Pancreas (tissue), 10 donors: Measurements from ENCODE around the gene WNK2. TPM values are rescaled to one million over a fixed set of nuclear protein-coding genes. Genes with fewer than 3 reads are reported as not detected.

Experiments used
- ATAC-seq, 4 donors: fragments of 200-7000 bp; cut with Tn5 transposase; one replicate each; pipeline versions ENCODE4 v1.8.0 to v1.9.1; 2020; ENCODE audit warnings: mild to moderate bottlenecking in 4 of 4, moderate library complexity in 4 of 4
- DNase-seq, 6 donors: peaks; one replicate each; pipeline ENCODE4 v3.0.0-alpha.2; 2020
- FAIRE-seq: peaks from 2 replicates; lab custom pipeline; 2012; peaks lifted over from hg19 to GRCh38; lab: Jason Lieb, UNC
- H3K27ac ChIP-seq, 4 donors: fragments of 200-600 bp; sonication (generic); 1 replicate in 3 of 4; 2 replicates in 1 of 4; pipeline versions ENCODE4 v1.5.0 to v1.8.0; 2020
- H3K27me3 ChIP-seq, 4 donors: fragments of 200-600 bp; one replicate each; pipeline ENCODE4 v1.8.0; 2021
- H3K36me3 ChIP-seq, 3 donors: fragments of 200-600 bp; sonication (generic) in 1 of 3; one replicate each; pipeline versions ENCODE4 v1.5.0 to v1.8.0; 2020 to 2021
- H3K4me1 ChIP-seq, 3 donors: fragments of 200-600 bp; one replicate each; pipeline ENCODE4 v1.8.0; 2021
- H3K4me3 ChIP-seq, 4 donors: fragments of 200-600 bp; sonication (generic) in 2 of 4; one replicate each; pipeline versions ENCODE4 v1.5.0 to v1.8.0; 2020 to 2021
- H3K9me3 ChIP-seq, 4 donors: fragments of 200-600 bp; one replicate each; pipeline ENCODE4 v1.8.0; 2021
- CTCF ChIP-seq, 4 donors: fragments of 200-600 bp; sonication (generic) in 3 of 4; IDR thresholded peaks; one replicate each; pipeline versions ENCODE4 v1.5.0 to v1.8.0; 2021; ENCODE audit warnings: antibody characterized with exemption in 4 of 4
- whole genome bisulfite sequencing, 2 donors: extraction: QIAGEN DNeasy Blood & Tissue Kit; methylation state at CpG; one replicate each; pipeline ENCODE4 v1.1.7; 2013; 5-methylcytosine and 5-hydroxymethylcytosine counted together
- intact Hi-C, 3 donors: fragments of 100-400 bp; cut with DNase I; formaldehyde crosslinking; loops; one replicate each; pipeline versions ENCODE4 v1.11.1 to v1.14.2; 2022
- polyA plus RNA-seq, 2 donors: library from polyadenylated mRNA; stranded (reverse); fragments of 200-250 nt; gene quantifications; one replicate each; pipeline ENCODE4 v1.2.3, GENCODE V29; 2013
- total RNA-seq, 6 donors: library from RNA; stranded (reverse); fragmentation: NEBNext Ultra II Directional in 4 of 6; extraction: Animal tissue kit (Norgen Biotek cat#: 25700) in 4 of 6; gene quantifications; one replicate each; pipeline versions ENCODE4 v1.2.1 to v1.2.4, GENCODE V29; 2021 to 2023
- donor health status: healthy with polysubstance abuse.
- donor health status: DM: no; HTN: no; CAD: no; lungs with moderate emphysema.
- donor health status: DM: no; HTN: no; CAD: no.
- donor health status: control.
- donor health status: control.
- donor health status: Bipolar disorder and iron deficiency.
- donor health status: DM: yes; HTN: yes; CAD: no.
- donor health status: DM: no; HTN: no; CAD: no.
- donor health status: DM: no; HTN: no; CAD: no.
- donor health status: DM: yes; HTN: yes; CAD: no.

WNK2 gene
- total and polyA plus RNA-seq, 8 donors: 53.5 to 121 (median 89.4) TPM

- ATAC-seq (no peak), DNase-seq (peak in 2 of 6 donors; percentile 7 to 13), FAIRE-seq (no peak)
- no peaks in the 10 kb centered on the region for H3K27me3 ChIP-seq
- H3K9me3 ChIP-seq: no peaks in the 10 kb centered on the region
- no peak for TF ChIP-seq CTCF (IDR thresholded peaks at IDR 0.05)
- H3K4me1 ChIP-seq: peaks cover 9 to 17% (median 15%) of the 10 kb centered on the region in 3 donors
- 91 to 94% methylated on average over 7 of the region's 7 CpGs for WGBS, 2 donors
- intact Hi-C loops: loop anchor here in 2 of 3 donors (5.0 to 10.0 kb wide), 2 partner anchors 125 to 153 kb away; partner anchors contain the start of gene WNK2 (in 1 of the 2)
- no peak overlapping the region for H3K27ac ChIP-seq
- H3K4me3 ChIP-seq: no peak overlapping the region
- peaks cover 0 to 15% (median 0%) of the 10 kb centered on the region in 3 donors for H3K36me3 ChIP-seq
Observed at GRCh38 chr9:93309889-93310425, 126.0 kb downstream of the WNK2 start.

- WGBS, 2 donors: 95 to 97% methylated on average over 9 of the region's 9 CpGs
- ATAC-seq (no peak), DNase-seq (peak in 1 of 6 donors; percentile 12), FAIRE-seq (no peak)
- Histone ChIP-seq H3K27me3 (no peaks in the 10 kb centered on the region), H3K4me3 (no peak overlapping the region), H3K9me3 (no peaks in the 10 kb centered on the region), H3K27ac (no peak overlapping the region), H3K4me1 (peaks cover 9 to 17% (median 17%) of the 10 kb centered on the region in 3 donors), H3K36me3 (peaks cover 0 to 13% (median 7%) of the 10 kb centered on the region in 3 donors)
- TF ChIP-seq CTCF (IDR thresholded peaks at IDR 0.05): no peak
- intact Hi-C loops: no loop called here
Observed at GRCh38 chr9:93315118-93315517, 131.2 kb downstream of the WNK2 start.

- H3K4me3 ChIP-seq: no peak overlapping the region
Observed at GRCh38 chr9:93315960-93316359, 132.0 kb downstream of the WNK2 start.

GRCh38 chr9:93316726-93317494 is 133.0 kb downstream of the WNK2 start:
- Histone ChIP-seq H3K4me1 (peaks cover 9 to 17% (median 17%) of the 10 kb centered on the region in 3 donors), H3K27ac (no peak overlapping the region), H3K36me3 (peaks cover 0 to 18% (median 9%) of the 10 kb centered on the region in 3 donors), H3K9me3 (no peaks in the 10 kb centered on the region), H3K27me3 (no peaks in the 10 kb centered on the region), H3K4me3 (no peak overlapping the region)
- FAIRE-seq (no peak), DNase-seq (peak in 1 of 6 donors; percentile 65), ATAC-seq (no peak)
- intact Hi-C loops: no loop called here
- 92% methylated on average over 12 of the region's 12 CpGs for WGBS, 2 donors
- no peak for TF ChIP-seq CTCF (IDR thresholded peaks at IDR 0.05)

More at GRCh38 chr9:93315960-93316359, 132.0 kb downstream of the WNK2 start:
- DNase-seq (no peak), ATAC-seq (no peak), FAIRE-seq (no peak)
- intact Hi-C loops: no loop called here
- no peak for TF ChIP-seq CTCF (IDR thresholded peaks at IDR 0.05)
- peaks cover 0 to 14% (median 9%) of the 10 kb centered on the region in 3 donors for H3K36me3 ChIP-seq
- 31 to 34% methylated on average over 5 of the region's 5 CpGs for WGBS, 2 donors
- H3K4me1 ChIP-seq: peaks cover 9 to 17% (median 17%) of the 10 kb centered on the region in 3 donors
- H3K27ac ChIP-seq: no peak overlapping the region
- H3K9me3 ChIP-seq: no peaks in the 10 kb centered on the region
- H3K27me3 ChIP-seq: no peaks in the 10 kb centered on the region
